GM18907 (cell line): ENCODE data around the gene C8A.

Experiments used
- ATAC-seq: cut with Tn5 transposase; IDR thresholded peaks from one replicate; pipeline ENCODE4 v1.9.1; 2021; ENCODE audit warnings: mild to moderate bottlenecking, moderate library complexity; ENCODE audit not compliant: unreplicated experiment

C8A gene

DNA sequence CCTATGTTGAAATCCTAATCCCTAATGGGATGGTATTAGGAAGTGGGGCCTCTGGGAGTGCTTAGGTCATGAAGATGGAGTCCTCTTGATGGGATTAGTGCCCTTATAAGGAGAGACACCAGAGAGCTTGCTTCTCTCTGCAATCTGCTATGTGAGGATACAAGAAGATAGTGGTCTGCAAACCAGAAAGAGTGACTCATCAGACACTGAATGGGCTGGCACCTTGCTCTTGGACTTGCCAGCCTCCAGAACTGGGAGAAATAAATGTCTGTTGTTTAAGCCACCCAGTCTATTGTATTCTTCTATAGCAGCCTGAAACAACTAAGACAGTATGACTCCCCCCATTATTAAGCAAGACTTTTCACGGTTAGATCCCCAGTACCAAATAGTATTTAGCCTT is 67.9 kb downstream of the C8A start:
- no peak for ATAC-seq

DNA sequence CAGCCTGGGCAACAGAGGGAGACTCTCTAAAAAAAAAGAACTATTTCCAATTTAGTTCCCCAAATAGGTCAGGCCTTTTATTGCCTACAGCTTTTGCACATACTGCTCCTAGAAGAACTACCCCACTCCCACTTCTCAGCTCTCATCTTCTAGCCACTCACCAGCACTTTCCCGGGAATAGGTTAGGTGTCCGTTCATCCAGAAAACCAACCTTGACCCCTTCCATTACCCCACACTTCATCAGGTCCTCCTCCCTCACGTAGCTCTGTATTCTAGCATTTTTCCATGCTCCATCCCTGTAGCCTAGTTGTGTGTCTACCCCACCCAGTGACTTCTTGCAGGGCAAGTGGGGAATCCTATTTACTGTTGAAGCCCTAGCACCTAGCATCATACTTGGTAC is 68.6 kb downstream of the C8A start:
- ATAC-seq, result no peak

DNA sequence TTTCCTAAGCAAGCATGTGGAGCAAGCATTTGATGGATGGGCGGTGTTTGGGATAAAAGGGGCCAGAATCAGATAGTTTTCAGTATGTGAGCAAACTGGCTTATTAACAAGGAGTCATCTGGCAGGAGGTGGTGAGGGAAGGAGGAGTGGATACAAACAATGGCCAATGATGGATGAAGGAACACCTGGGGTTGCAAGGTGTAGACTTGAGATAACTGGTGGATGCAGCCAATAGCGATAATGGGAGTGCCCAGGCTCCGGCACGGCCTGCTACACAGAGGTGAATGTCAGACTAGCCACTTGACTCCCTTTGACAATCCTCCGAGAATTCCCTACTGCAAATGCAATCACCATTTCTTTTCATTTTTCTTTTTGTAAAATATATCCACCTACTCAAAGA is 69.5 kb downstream of the C8A start:
- ATAC-seq, result no peak

DNA sequence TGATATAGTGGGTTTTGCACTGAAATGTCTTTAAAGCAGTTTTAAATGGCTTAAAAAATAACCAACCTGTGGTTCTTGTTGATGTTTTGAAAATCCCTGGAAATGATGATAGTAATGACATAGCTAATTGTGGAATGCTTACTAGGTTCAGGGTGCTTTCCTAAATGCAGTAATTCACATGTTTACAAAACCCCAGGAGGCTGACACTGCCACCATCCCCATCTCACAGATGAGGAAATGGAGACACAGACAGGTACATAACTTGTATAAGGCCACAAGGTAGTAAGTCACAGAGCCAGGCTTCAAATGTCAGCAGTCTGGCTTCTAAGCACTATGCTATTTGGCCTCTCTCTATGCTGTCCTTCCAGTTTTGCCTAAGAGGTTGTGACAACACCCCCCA is 70.6 kb downstream of the C8A start:
- ATAC-seq, result no peak

DNA sequence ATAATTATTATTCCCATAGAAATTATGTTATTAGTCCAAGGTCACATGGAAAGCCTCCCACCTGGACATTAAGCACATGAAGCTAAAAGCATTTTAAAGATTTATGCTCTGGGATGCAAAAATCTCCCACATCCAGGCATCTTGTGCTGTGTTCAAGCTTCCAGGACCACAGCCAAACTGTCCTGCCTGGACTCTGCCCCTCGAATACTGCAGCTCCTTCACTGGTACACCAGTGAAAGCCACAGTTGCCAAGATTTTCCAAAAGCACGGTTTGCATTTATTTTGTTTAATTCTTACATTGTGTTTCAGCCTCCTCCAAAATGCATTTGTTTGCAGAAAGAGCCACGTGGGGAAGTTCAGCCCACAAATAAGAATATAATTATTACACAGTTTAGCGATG is 72.6 kb downstream of the C8A start:
- ATAC-seq, result no peak

DNA sequence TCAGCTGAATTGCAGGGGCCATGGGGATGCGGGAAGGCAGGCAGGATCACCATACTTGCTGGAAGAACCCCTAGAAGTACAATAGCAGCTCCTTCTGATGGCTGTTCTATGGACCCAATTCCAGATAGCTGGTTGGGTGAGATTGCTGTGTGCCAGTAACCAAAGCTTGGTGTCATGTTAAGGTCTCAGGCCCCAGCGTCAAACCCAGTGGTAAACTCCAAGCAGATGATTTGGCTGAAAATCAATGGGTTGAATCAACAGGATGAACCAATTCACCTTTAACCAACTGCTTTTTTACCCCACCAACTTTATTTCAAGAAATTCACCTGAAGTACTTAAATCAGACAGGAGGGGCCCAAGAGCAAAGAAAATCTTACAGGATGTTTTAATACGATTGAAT is 73.4 kb downstream of the C8A start:
- ATAC-seq, result no peak

DNA sequence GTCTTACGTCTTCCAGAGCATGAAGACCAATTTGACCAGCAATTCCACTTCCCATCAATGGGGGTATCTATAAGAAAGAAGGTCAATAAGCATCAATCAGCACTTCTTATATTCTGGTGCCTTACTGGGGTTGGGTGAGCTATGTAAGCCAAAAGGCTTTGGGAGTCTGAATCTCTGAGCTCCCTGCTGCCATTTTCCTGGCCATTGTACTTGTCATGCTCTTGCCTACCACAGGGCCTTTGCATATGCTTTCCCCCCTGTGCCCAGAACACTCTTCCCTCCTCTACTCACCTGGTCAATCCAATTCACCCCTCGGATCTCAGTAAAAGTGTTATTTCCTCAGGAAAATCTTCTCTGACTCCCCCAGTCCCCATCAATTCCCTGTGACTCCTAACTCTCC is 74.9 kb downstream of the C8A start:
- no peak for ATAC-seq

DNA sequence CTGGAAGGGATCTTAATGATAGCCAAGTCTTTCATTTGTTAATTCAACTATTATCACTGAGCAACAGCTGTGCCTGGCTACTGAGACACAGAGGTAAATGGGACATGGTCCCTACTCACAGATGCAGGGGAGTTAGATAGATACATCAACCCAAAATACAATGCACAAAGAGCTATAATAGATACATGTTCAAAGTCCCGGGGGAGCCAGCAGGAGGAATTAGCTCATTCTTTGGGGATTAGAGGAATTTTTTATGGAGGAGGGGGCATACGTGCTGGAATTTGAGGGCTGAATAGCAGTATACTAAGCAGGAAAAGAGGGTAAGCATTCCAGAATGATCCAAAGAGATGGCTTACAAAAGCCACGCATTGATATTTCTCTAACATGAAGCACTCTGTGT is 76.6 kb downstream of the C8A start:
- no peak for ATAC-seq

DNA sequence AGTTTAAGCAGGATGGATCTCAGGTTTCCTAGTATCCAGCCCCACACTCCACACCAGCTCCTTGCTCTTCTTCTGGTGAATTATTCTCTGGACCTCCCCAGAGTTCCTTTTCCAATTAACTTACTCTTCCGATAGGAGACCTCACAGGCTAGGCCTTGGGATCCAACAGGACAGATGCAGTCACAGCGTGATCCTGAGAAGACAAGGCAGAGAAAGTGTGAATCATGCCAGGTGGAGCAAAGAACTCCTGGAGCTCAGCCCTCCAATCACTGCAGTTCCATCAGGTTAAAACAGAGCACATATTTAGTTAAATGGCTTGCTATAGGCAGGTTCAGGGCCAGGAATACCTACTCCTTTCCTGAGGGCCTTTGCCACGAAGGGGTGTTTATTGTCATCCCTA is 77.1 kb downstream of the C8A start:
- ATAC-seq, result no peak

DNA sequence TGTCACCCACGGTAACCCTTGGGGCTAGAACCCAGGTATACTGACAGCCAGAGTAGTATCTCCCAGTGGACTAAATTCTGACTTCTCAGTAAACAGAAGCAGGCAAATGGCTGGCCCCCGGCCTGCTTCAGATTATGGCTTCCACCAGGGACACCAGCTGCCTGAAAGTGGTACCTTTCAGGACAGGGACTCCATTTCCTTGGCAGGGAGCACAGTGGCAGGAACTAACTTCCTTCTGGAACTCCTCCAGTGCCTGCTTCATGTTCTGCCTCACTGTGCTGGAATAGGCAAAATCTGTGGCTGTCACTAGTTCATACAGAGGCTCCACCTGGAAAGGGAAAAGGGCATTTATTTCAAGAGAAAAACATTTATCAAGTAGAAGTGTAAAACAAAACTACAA is 78.6 kb downstream of the C8A start:
- ATAC-seq, result no peak

DNA sequence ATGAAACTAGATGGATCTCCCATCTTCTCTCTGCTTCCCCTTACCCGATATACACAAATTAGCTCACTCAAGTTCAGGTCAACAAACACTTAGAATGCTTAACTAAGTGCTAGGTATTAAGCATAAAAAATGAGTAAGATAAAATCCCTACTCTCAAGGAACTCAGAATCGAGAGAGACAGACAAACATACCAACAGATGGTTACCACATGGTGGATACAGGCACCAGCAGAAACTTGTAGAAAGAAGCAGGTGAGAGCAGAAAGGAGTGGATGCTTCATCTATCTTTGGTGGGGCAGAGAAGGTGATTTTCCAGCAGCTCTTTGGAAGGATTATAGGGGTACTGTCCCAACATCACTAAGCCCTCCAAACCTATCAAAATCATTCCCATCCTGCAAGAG is 79.0 kb downstream of the C8A start:
- ATAC-seq, result no peak

DNA sequence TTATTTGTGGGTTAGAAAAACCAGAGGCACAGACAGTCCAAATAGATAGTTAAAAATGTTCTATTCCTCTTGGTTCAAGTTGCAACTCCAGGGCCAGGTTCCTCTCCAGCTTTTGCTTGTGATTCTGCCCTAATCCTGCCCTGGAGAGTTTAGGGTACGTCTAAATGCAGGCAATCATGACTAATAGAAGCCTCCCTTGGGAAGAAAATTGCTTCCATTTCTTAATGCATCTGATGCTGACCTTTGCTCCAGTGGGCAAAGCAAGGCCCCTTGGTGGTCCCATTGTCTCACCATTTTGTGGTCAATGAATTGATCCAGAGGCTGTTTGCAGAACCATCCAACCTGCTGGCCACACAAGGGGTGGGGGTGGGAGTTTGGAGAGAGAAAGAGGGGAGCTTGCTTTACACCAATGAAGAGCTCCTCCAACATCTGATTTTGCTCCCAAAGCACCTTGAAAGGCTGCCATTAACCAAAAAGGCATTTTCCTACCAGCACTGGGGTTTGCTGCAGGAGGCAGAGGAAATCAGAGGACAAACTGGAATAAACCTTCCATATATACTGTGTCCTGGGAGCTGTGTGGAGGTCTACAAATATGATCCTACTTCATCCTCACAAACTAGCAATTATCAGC is 79.9 kb downstream of the C8A start:
- no peak for ATAC-seq

DNA sequence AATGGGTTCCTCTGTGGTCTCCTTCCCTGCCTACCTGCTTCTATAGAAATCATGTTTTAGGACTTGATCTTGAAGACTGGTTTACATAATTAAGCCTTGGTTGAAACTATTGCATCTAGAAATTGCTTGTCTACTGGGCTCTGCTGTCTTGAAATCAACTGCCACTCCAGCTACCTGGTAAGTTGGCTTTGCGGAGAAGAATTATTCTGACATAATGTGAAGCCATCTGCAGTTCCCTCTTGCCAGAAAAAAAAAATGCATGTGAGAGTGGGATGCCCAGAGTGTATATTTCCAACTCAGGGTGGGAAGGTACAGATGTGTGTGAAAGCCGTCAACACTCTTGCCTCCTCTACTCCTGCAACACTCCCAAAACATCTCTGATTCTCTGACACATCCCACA is 84.0 kb downstream of the C8A start:
- no peak for ATAC-seq

DNA sequence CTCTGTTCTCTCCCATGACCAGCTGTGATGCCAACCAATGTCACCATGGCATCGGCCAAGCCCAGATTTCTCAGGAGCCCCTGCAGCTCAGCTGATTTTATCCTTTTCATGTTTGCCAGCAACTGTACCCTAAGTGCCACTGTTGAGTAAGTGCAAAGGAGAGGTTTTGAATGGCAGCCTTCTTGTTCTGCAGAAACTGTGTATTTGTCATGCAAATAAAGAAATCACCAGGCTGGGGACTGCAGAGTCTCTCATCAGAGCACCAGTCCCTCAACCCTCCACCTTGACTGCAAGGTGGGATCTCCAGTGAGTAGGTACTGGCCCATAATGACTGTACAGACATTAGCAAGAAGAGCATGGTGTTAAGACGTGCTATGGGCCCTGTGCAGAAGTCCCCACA is 84.6 kb downstream of the C8A start:
- no peak for ATAC-seq

DNA sequence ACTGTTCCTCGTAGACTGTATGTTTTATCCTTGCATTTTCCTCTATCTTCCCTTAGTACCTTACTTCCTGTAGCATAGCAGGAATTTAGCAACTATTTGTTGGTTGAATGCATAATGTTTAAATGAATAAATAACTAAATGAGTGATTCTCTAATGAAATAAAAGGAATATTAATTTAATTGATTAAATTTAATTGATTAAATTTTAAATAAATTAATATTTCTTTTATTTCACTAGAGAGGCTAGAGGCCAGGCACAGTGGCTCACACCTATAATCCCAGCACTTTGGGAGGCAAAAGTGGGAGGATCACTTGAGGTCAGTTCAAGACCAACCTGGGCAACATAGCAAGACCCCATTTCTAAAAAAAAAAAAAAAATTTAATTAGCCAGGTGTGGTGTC is 85.4 kb downstream of the C8A start:
- no peak for ATAC-seq

DNA sequence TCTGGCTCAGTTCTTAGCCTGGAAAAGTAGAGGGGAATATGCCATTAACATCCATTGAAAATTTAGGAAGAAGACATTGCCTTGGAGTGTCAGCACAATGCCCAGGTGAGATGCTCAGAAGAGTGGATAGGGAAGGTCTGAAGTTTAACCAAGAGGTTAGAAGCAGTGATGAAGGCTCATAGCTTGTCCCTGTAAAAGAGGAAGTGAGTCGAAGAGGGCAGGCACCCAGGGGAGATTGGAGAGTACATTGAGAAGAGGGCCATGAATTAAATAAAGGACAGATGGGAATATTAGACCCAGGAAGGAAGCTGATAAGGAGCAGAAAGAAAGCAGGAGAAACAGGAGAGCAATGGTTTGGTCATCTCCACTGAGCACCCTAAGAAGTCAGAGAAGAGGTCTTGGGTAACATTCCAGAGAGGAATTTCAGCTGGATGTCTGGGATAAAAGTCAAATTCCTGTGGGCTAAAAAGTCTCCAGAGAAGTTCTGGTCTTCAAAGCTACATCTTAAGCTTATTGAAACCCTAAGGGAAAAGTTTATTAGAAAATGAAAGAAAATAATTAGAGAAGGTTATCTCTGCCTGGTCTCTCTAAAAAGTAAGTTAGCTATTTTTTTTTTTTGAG is 93.9 kb downstream of the C8A start:
- ATAC-seq, result no peak

DNA sequence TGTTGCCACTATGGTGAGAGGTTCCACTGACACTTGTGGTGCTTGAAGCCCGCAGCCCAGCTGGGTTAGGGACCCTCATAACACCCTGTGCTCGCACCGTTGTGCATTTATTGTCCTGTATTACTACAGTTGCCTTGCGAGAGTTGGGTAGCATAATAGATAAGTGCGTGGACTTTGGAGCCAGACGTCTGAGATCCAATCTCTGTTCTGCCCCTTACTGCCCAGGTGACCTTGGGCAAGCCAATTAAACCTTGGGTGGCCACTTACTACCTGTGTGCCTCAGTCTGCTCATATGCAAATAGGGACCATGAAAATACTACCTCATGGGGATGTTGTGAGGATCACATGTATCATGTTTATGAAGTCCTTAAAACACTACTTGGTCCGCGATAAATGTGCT is 97.9 kb downstream of the C8A start:
- no peak for ATAC-seq

DNA sequence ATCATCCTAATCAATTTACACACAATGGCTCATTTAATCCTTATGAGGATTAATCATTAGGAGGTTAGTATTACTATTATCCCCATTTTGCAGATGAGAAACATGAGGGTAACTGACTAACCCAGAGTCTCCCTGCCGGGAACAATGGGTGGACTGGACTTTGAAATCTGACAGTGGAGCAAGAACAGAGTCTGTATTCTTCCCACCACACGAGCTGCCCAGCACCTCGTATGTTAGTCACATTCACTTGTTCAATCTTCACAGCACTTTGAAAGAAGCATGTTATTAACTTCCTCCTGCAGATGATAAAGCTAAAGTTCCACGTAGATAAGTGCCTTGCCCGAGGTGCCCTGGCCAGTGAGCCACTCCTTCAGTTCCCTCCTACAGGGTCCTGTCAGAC is 98.8 kb downstream of the C8A start:
- no peak for ATAC-seq

DNA sequence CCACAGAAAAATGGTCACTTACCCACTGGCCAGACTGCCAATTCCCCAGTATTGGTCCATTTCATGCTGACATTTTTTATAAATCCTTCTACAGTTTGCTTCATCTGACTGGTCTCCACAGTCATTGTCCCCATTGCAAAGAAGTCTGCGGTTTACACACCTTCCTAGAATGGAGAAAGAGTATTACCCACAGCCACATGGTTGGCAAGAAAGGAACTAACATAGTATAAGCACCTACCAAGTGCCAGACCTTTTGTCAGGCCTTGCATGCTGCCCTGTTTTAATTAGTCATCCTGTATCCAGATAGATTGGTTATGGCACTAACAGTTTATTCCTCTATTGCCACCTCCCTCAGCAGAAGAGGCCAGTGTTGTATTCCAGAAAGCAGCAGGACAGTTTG is 100.1 kb downstream of the C8A start:
- ATAC-seq, result no peak

DNA sequence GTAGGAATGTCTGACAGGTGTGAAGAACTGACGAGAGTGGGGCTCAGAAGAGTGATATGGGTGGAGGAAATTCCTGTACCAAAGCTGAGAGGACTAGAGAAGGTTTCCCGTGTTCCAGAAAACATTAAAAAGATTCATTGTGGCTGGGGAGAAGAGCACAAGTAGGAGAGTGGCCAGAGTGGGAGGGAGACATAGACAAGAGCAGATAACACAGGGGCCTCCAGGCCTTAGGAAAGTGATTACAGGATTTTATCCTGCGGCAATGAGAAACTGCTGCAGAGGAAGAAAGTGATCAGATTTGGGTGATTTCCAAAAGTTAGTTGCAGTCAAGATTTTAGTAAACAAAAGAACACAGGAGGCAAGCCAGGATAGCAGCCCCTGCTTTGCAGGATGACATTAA is 103.3 kb downstream of the C8A start:
- ATAC-seq, result no peak

DNA sequence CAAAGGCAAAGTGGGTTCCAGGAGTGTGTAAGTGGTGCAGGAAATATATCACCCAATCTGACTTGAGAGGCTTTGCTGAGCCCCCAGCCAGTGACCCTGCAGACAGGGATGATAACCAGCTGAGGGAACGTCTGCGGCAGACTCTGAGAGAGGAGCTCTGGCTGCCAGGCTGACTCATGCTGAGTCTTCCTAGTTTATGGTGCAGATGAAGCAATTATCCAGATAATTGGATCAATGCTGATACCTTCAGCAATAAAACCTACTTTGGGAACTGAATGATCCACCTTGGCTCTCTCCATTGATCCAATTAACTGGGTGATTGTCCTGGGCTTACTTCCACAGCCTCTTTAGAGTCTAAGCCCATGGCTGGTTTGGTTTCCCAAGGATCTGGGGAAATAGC is 103.9 kb downstream of the C8A start:
- no peak for ATAC-seq

DNA sequence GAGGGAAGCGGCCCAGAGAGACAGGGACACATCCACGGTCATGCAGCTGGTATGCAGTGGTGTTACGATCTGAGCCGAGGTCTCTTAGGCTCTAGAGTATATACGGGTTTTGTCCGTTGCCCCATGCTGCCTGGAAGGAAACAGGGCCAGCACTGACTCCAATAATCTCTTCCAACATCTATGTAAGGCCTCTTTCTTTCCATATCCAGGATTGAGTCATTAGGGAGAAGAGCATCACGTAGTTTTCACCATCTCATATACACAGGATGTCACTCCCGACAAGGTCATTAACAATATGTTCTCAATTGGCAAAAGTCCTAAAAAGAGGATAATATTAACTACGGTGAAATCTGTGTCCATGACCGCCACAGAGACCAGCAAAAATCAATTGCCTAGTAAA is 106.8 kb downstream of the C8A start:
- ATAC-seq, result no peak

DNA sequence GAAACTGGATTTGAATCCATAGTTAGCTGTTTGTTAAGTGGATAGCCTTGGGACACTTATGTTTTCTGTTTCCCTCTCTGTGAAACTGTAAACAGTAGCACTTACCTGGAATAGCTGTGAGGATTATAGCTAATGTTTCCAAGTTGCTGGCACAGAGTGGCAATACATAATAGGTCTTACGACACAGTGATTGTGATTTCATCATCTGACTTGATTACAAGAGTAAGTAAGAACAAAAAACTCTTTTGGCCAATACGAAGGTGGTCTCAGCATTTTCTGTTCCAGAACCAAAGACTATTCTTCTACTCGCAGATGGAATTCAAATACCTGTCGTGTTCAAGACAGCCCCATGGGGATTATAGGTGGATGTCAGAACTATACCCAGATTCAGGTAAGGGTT is 109.1 kb downstream of the C8A start:
- no peak for ATAC-seq
